Caco-2 (cell line): ENCODE results near the gene LIPK. TPM values are rescaled to one million over a fixed set of nuclear protein-coding genes. Genes with fewer than 3 reads are reported as not detected.

ENCODE experiments used
- Bru-seq: library from RNA; stranded (reverse); fragments of 400-500 nt; gene quantifications from one replicate; lab custom pipeline; 2021; lab: Mats Ljungman, UMichigan
- BruChase-seq, 2 experiments: library from RNA; stranded (reverse); fragments of 400-500 nt; gene quantifications; one replicate each; lab custom pipeline; 2021; lab: Mats Ljungman, UMichigan
- BruUV-seq: library from RNA; stranded (reverse); fragments of 400-500 nt; replicated peaks from 2 replicates; lab custom pipeline; 2021; lab: Mats Ljungman, UMichigan
- CTCF ChIA-PET: fragments of 300-600 bp; sonication (Branson Sonifier 250); formaldehyde crosslinking; loops from one replicate; lab custom pipeline; 2022; ENCODE audit warnings: antibody characterized with exemption; lab: Charles Lee
- POLR2A ChIA-PET: fragments of 300-600 bp; sonication (Branson Sonifier 250); formaldehyde crosslinking; loops from one replicate; lab custom pipeline; 2022; ENCODE audit warnings: antibody characterized with exemption; lab: Charles Lee
- DNase-seq, 2 experiments: peaks; one replicate each; pipeline versions ENCODE4 v3.0.0 to v3.0.0-alpha.2; 2020 to 2022
- H3K27me3 ChIP-seq: replicated peaks from 2 replicates; pipeline ENCODE4 v1.6.0; 2011; ENCODE audit warnings: low read length; ENCODE audit not compliant: control insufficient read depth, insufficient read depth
- H3K36me3 ChIP-seq: 2 replicates; pipeline ENCODE4 v1.5.1; 2011; ENCODE audit warnings: low read length; ENCODE audit not compliant: control insufficient read depth, insufficient read depth
- H3K4me1 ChIP-seq: fragments of 250-450 bp; sonication (Bioruptor Pico); 2 replicates; pipeline ENCODE4 v1.5.1; 2020; ENCODE audit warnings: mild to moderate bottlenecking
- H3K4me3 ChIP-seq: 2 replicates; pipeline ENCODE4 v1.5.1; 2011; ENCODE audit warnings: low read depth, mild to moderate bottlenecking, control low read depth, low read length
- H3K9me3 ChIP-seq: fragments of 250-450 bp; sonication (Bioruptor Pico); 2 replicates; pipeline ENCODE4 v1.5.1; 2020; ENCODE audit warnings: mild to moderate bottlenecking, moderate library complexity
- H3K27ac Mint-ChIP-seq: one replicate; pipeline ENCODE4 v1.8.0; 2022; ENCODE audit warnings: mixed read lengths; ENCODE audit not compliant: unreplicated experiment
- H3K27me3 Mint-ChIP-seq: one replicate; pipeline ENCODE4 v1.8.0; 2022; ENCODE audit warnings: mixed read lengths; ENCODE audit not compliant: insufficient read depth, unreplicated experiment
- H3K36me3 Mint-ChIP-seq: one replicate; pipeline ENCODE4 v1.8.0; 2022; ENCODE audit warnings: mild to moderate bottlenecking, mixed read lengths; ENCODE audit not compliant: insufficient read depth, unreplicated experiment
- H3K4me1 Mint-ChIP-seq: one replicate; pipeline ENCODE4 v1.8.0; 2022; ENCODE audit warnings: low read depth, mixed read lengths; ENCODE audit not compliant: unreplicated experiment
- H3K4me3 Mint-ChIP-seq: one replicate; pipeline ENCODE4 v1.8.0; 2022; ENCODE audit warnings: mild to moderate bottlenecking, moderate library complexity, mixed read lengths; ENCODE audit not compliant: unreplicated experiment
- H3K9me3 Mint-ChIP-seq: one replicate; pipeline ENCODE4 v1.8.0; 2022; ENCODE audit warnings: mixed read lengths; ENCODE audit not compliant: unreplicated experiment
- intact Hi-C: fragments of 100-400 bp; cut with micrococcal nuclease; formaldehyde crosslinking; loops from one replicate; pipeline ENCODE4 v1.10.0; 2022; ENCODE audit not compliant: unreplicated experiment
- long read RNA-seq: library from polyadenylated mRNA; stranded (forward); transcript quantifications from one replicate; pipeline ENCODE4 v2.0.0, GENCODE V29; 2022
- total RNA-seq: library from RNA; stranded (reverse); gene quantifications from 2 replicates; pipeline ENCODE4 v1.2.3, GENCODE V29; 2022
- TF ChIP-seq, protein P1 (sequence below), 2 experiments: fragments of 200-600 bp in 1 of 2; IDR thresholded peaks; 1 replicate in 1 of 2; 2 replicates in 1 of 2; pipeline versions ENCODE4 v1.5.1 to v1.8.0; 2011 to 2022; ENCODE audit warnings: antibody characterized with exemption in 1 of 2, control low read depth in 1 of 2, inconsistent platforms in 1 of 2, low read depth in 1 of 2, low read length in 1 of 2, mild to moderate bottlenecking in 1 of 2, moderate library complexity in 1 of 2; ENCODE audit not compliant: insufficient read depth in 1 of 2, severe bottlenecking in 1 of 2, unreplicated experiment in 1 of 2

The LIPK gene
- not detected in 2 replicates for total RNA-seq
- percentile 3 among the genes with signal in this experiment for Bru-seq, nascent RNA
- BruChase-seq, experiment 1, labeled RNA remaining after a 2-hour chase, result not detected
- BruChase-seq, experiment 2, labeled RNA remaining after a 6-hour chase, result percentile 4 among the genes with signal in this experiment
- long read RNA-seq, result 0 reads

DNA sequence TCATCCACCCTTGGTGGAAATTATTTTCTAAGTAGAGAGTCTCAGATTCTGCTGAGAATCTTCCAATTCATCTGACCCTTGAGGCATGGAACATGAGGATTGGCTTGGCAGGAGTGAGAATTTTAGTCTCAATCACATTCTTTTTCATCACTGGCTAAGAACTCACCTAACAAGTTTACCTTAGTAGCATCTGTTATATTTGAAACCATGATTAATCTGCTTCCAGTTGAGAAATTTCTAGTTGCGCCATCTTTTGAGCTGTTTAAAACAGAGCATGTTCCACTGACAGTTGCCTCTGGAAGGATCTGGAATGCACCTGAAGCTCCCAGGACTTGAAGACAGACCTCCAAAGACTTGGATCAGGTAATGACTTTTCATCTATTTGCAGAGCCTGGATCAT, at the start of gene LIPK:
Gene LIPK, plus strand, starts transcription at position 292 of the 400 bp plus-strand sequence. CDS start 18,295 bp downstream, outside the sequence.
- intact Hi-C loops, result no loop called here
- H3K36me3 ChIP-seq, result no peaks in the 10 kb centered on the region
- H3K4me3 ChIP-seq, result no peak within 1 kb of the TSS
- Mint-ChIP-seq H3K4me1 (peaks cover 22% of the 10 kb centered on the region), H3K27ac (no peak within 1 kb of the TSS), H3K4me3 (no peak within 1 kb of the TSS), H3K9me3 (no peaks in the 10 kb centered on the region), H3K36me3 (peaks cover 6% of the 10 kb centered on the region), H3K27me3 (no peaks in the 10 kb centered on the region)
- DNase-seq, result no peak
- ChIA-PET POLR2A (no interaction called here), CTCF (no interaction called here)
- no TSS peak for BruUV-seq
- H3K27me3 ChIP-seq, result no peaks in the 10 kb centered on the region
- no peaks in the 10 kb centered on the region for H3K9me3 ChIP-seq
- TF ChIP-seq, protein P1, sequence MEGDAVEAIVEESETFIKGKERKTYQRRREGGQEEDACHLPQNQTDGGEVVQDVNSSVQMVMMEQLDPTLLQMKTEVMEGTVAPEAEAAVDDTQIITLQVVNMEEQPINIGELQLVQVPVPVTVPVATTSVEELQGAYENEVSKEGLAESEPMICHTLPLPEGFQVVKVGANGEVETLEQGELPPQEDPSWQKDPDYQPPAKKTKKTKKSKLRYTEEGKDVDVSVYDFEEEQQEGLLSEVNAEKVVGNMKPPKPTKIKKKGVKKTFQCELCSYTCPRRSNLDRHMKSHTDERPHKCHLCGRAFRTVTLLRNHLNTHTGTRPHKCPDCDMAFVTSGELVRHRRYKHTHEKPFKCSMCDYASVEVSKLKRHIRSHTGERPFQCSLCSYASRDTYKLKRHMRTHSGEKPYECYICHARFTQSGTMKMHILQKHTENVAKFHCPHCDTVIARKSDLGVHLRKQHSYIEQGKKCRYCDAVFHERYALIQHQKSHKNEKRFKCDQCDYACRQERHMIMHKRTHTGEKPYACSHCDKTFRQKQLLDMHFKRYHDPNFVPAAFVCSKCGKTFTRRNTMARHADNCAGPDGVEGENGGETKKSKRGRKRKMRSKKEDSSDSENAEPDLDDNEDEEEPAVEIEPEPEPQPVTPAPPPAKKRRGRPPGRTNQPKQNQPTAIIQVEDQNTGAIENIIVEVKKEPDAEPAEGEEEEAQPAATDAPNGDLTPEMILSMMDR (IDR thresholded peaks at IDR 0.05; ENCODE audit: insufficient read depth in 1 of 2, low read depth in 1 of 2, low read length in 1 of 2, severe bottlenecking in 1 of 2, unreplicated experiment in 1 of 2), result no peak
- peaks cover 17% of the 10 kb centered on the region for H3K4me1 ChIP-seq

GRCh38 chr10:88657901-88658300, 48.1 kb upstream of the LIPK start:
- Mint-ChIP-seq H3K36me3 (no peaks in the 10 kb centered on the region), H3K27ac (no peak overlapping the region), H3K9me3 (no peaks in the 10 kb centered on the region), H3K4me1 (no peaks in the 10 kb centered on the region), H3K4me3 (no peak overlapping the region), H3K27me3 (peaks cover 17% of the 10 kb centered on the region)
- TF ChIP-seq, protein P1 (IDR thresholded peaks at IDR 0.05; ENCODE audit: insufficient read depth in 1 of 2, low read depth in 1 of 2, low read length in 1 of 2, severe bottlenecking in 1 of 2, unreplicated experiment in 1 of 2), result no peak
- no peaks in the 10 kb centered on the region for H3K9me3 ChIP-seq
- H3K27me3 ChIP-seq, result no peaks in the 10 kb centered on the region
- ChIA-PET CTCF (no interaction called here), POLR2A (no interaction called here)
- intact Hi-C loops, result no loop called here
- H3K4me1 ChIP-seq, result no peaks in the 10 kb centered on the region
- no peak overlapping the region for H3K4me3 ChIP-seq
- H3K36me3 ChIP-seq, result no peaks in the 10 kb centered on the region
- no peak for DNase-seq
- BruUV-seq, result no TSS peak

GRCh38 chr10:88659725-88660597, 46.1 kb upstream of the LIPK start:
- Mint-ChIP-seq H3K27me3 (peaks cover 17% of the 10 kb centered on the region), H3K9me3 (no peaks in the 10 kb centered on the region), H3K36me3 (no peaks in the 10 kb centered on the region), H3K27ac (no peak overlapping the region), H3K4me1 (no peaks in the 10 kb centered on the region), H3K4me3 (no peak overlapping the region)
- H3K27me3 ChIP-seq, result no peaks in the 10 kb centered on the region
- ChIA-PET CTCF (interaction anchor here (0.7 kb wide), 1 partner anchor 21 kb away, joined by 3 read pairs; no protein-coding TSS in a partner anchor), POLR2A (no interaction called here)
- intact Hi-C loops, result no loop called here
- no peak overlapping the region for H3K4me3 ChIP-seq
- no TSS peak for BruUV-seq
- H3K4me1 ChIP-seq, result no peaks in the 10 kb centered on the region
- no peak for DNase-seq
- H3K9me3 ChIP-seq, result no peaks in the 10 kb centered on the region
- no peaks in the 10 kb centered on the region for H3K36me3 ChIP-seq
- TF ChIP-seq, protein P1 (IDR thresholded peaks at IDR 0.05; ENCODE audit: insufficient read depth in 1 of 2, low read depth in 1 of 2, low read length in 1 of 2, severe bottlenecking in 1 of 2, unreplicated experiment in 1 of 2), result no peak
